Activated gamma-delta T cell (primary cell): Measurements from ENCODE around the gene RBX1.

Experiments used
- DNase-seq: peaks from one replicate; lab custom pipeline; 2025; lab: John Stamatoyannopoulos, UW

RBX1 gene

DNA sequence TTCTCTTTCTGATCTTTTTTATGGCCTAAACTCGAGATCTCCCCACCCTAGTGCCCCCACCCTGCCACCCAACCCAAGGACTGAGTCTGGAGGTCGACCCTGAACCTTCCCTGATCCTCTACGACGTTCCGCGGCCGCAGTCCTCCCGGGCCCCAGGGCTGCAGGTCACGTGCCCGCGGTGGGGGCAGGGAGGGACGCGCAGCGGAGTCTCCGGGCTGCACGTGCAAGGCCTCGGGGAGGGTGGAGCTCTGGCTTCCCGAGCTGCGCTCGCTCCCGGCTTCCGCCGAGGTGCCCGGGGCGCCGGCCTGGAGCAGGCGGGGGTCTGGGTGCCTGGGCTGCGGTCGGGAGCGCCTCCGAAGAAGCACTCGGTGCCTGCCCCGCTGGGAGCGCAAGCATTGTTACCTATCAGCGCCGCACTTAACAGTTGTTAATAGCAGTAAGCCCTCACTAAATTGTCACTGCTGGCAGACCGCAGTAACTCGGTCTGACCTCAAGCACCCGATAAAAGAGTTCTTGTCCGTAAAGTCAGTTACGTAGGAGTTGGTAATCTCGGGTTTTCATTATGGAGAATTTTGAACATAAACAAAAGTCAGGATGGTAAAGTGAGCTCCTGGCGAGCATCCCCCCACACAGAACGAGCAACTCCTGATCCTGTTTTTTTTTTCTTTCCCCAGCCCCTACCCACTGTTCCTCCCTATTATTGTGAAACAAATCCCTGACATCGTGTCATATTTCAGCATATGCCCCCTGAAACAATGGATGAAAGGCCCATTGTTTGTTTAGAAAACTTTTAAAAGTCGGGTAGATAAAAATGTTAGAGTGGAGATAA is 71.5 kb downstream of the RBX1 start:
- peak; percentile 52 for DNase-seq
